HepG2 (cell line): Measurements from ENCODE around the gene ISY1. TPM values are rescaled to one million over a fixed set of nuclear protein-coding genes. Genes with fewer than 3 reads are reported as not detected.

Experiments
- ARNTL ChIP-seq: sonication (generic); formaldehyde crosslinking; IDR thresholded peaks from 2 replicates; pipeline ENCODE4 v1.4.0; 2020; ENCODE audit warnings: mild to moderate bottlenecking, missing genetic modification reagents
- BCL6 ChIP-seq: IDR thresholded peaks from 2 replicates; pipeline ENCODE4 v1.6.1; 2016; ENCODE audit warnings: missing genetic modification reagents, missing compliant biosample characterization
- CEBPB ChIP-seq: IDR thresholded peaks from 2 replicates; pipeline ENCODE4 v1.6.1; 2011; ENCODE audit warnings: low read depth, low read length, improper control_type of control experiment, borderline replicate concordance
- CEBPG ChIP-seq: IDR thresholded peaks from 2 replicates; pipeline ENCODE4 v1.6.1; 2016
- E2F5 ChIP-seq: sonication (generic); formaldehyde crosslinking; conservative IDR thresholded peaks from 2 replicates; pipeline ENCODE4 v1.4.0; 2020; ENCODE audit warnings: missing genetic modification reagents
- FOXK2 ChIP-seq: fragments of 450-650 bp; IDR thresholded peaks from 2 replicates; pipeline ENCODE4 v1.6.1; 2016
- HOXD1 ChIP-seq: sonication (generic); formaldehyde crosslinking; IDR thresholded peaks from 2 replicates; pipeline ENCODE4 v1.5.0; 2020; ENCODE audit warnings: missing genetic modification reagents
- MIXL1 ChIP-seq: IDR thresholded peaks from 2 replicates; pipeline ENCODE4 v1.6.1; 2016
- NR2C2 ChIP-seq: sonication (generic); formaldehyde crosslinking; IDR thresholded peaks from 2 replicates; pipeline ENCODE4 v1.4.0; 2020; ENCODE audit warnings: missing genetic modification reagents, mild to moderate bottlenecking, moderate library complexity, borderline replicate concordance
- RELA ChIP-seq: sonication (generic); formaldehyde crosslinking; IDR thresholded peaks from 2 replicates; pipeline ENCODE4 v1.4.0; 2020; ENCODE audit warnings: missing genetic modification reagents
- SETDB1 ChIP-seq: sonication (generic); formaldehyde crosslinking; IDR thresholded peaks from 2 replicates; pipeline ENCODE4 v1.5.1; 2020; ENCODE audit warnings: missing genetic modification reagents, mild to moderate bottlenecking, borderline replicate concordance
- SRSF1 ChIP-seq: fragments of 200-400 bp; formaldehyde crosslinking; optimal IDR thresholded peaks from 2 replicates; pipeline ENCODE3; 2017; ENCODE audit warnings: mild to moderate bottlenecking, low read depth, low read length, moderate library complexity
- SUZ12 ChIP-seq: fragments of 150-350 bp; IDR thresholded peaks from 2 replicates; pipeline ENCODE4 v1.6.1; 2014; ENCODE audit warnings: low read depth, low read length
- TAF15 ChIP-seq: fragments of 200-400 bp; formaldehyde crosslinking; IDR thresholded peaks from one replicate; pipeline ENCODE4 v1.6.1; 2018; ENCODE audit warnings: mild to moderate bottlenecking, low read depth, low read length; ENCODE audit not compliant: poor library complexity, severe bottlenecking
- TBX2 ChIP-seq: sonication (generic); formaldehyde crosslinking; IDR thresholded peaks from 2 replicates; pipeline ENCODE4 v1.5.0; 2020; ENCODE audit warnings: missing genetic modification reagents, mild to moderate bottlenecking, borderline replicate concordance
- TRIM22 ChIP-seq: fragments of 450-650 bp; IDR thresholded peaks from 2 replicates; pipeline ENCODE4 v1.6.1; 2017
- ZKSCAN5 ChIP-seq: sonication (generic); formaldehyde crosslinking; IDR thresholded peaks from 2 replicates; pipeline ENCODE4 v1.5.1; 2020; ENCODE audit warnings: mild to moderate bottlenecking, missing genetic modification reagents
- ZMYM4 ChIP-seq: sonication (generic); formaldehyde crosslinking; IDR thresholded peaks from 2 replicates; pipeline ENCODE4 v1.8.1; 2023; ENCODE audit warnings: mild to moderate bottlenecking, missing genetic modification reagents
- ZNF121 ChIP-seq: sonication (generic); formaldehyde crosslinking; IDR thresholded peaks from 2 replicates; pipeline ENCODE4 v1.5.0; 2020; ENCODE audit warnings: mild to moderate bottlenecking, missing genetic modification reagents
- ZNF20 ChIP-seq: sonication (generic); formaldehyde crosslinking; IDR thresholded peaks from 2 replicates; pipeline ENCODE4 v1.4.0; 2020; ENCODE audit warnings: mild to moderate bottlenecking, moderate library complexity, missing genetic modification reagents
- ZNF749 ChIP-seq: sonication (generic); formaldehyde crosslinking; IDR thresholded peaks from 2 replicates; pipeline ENCODE4 v1.8.0; 2022; ENCODE audit warnings: mild to moderate bottlenecking, missing genetic modification reagents, moderate library complexity, borderline replicate concordance
- polyA plus RNA-seq, 8 experiments: library from polyadenylated mRNA; depleted of rRNA in 3 of 8; stranded (reverse) in 7 of 8; unstranded in 1 of 8; fragments of >200 nt; fragmentation: Illumina TruSeq in 4 of 8; extraction: Trizol in 4 of 8; gene quantifications; 2 replicates each; pipeline versions ENCODE4 v1.2.1 to v1.2.3, GENCODE V29; 2011 to 2016; ENCODE audit warnings: low read depth in 4 of 8, missing spikeins in 1 of 8, mixed read lengths in 1 of 8; ENCODE audit not compliant: insufficient read depth in 1 of 8
- total RNA-seq, 5 experiments: library from RNA; depleted of rRNA; stranded (reverse); fragments of >200 nt; fragmentation: Illumina TruSeq; extraction: Trizol; gene quantifications; 2 replicates each; pipeline ENCODE4 v1.2.3, GENCODE V29; 2016; ENCODE audit warnings: low read depth in 1 of 5
- TF ChIP-seq, protein P1 (sequence below), 2 experiments: fragments of 450-650 bp in 1 of 2; sonication (generic) in 1 of 2; formaldehyde crosslinking; IDR thresholded peaks; 2 replicates each; pipeline versions ENCODE4 v1.5.0 to v1.8.0; 2020 to 2022; ENCODE audit warnings: mild to moderate bottlenecking in 1 of 2, missing genetic modification reagents in 1 of 2
- TF ChIP-seq, protein P2 (sequence below): sonication (generic); formaldehyde crosslinking; IDR thresholded peaks from 2 replicates; pipeline ENCODE4 v1.5.0; 2020; ENCODE audit warnings: mild to moderate bottlenecking, missing genetic modification reagents
- TF ChIP-seq, protein P3 (sequence below): sonication (generic); formaldehyde crosslinking; IDR thresholded peaks from 2 replicates; pipeline ENCODE4 v1.4.0; 2020; ENCODE audit warnings: missing genetic modification reagents

ISY1 gene
- total and polyA plus RNA-seq, 2 of the 13 experiments (the other 11 are each of a cell fraction or from before 2014, with no cell fraction given), result 21.0 to 39.1 TPM

DNA sequence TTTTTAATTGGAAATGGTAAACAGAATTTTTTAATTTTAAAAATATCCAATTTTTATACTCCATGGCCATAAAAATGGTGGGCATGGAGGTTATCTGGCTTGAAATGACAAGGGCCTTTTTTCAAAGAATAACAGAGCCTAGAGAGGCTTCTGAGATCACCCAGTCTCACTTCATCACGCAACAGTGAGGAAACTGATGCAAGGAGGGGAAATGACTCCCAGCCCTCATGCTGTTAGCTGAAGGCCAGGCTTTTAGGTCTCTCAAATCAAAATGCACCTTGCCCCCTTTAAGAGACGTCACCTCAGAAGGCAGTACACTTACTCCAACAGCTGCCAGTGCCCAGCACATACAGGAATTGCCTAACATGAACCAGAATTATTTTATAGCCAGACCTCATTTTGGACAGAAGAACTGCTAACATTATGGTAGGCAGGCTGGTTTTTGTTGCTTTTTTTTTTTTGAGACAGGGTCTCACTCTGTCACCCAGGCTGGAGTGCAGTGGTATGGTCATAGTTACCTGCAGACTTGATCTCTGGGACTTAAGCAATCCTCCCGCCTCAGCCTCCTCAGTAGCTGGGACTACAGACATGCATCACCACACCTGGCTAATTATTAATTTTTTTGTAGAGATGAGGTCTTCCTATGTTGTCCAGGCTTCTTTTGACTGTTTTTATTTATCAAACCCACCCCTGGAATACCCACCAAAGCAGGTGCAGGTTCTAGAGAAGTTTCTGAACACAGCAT, 48.4 kb downstream of the ISY1 start (continued):
- TF ChIP-seq SETDB1 (no peak), SUZ12 (no peak), TRIM22 (no peak), ARNTL (CRISPR knock-in tag) (no peak), ZMYM4 (CRISPR knock-in tag) (no peak), TAF15 (no peak), E2F5 (no peak), RELA (CRISPR knock-in tag) (no peak), NR2C2 (CRISPR knock-in tag) (peak; percentile 26; the same call in 1 of the 2 replicates), HOXD1 (CRISPR knock-in tag) (no peak), BCL6 (CRISPR knock-in tag) (no peak), ZNF20 (CRISPR knock-in tag) (no peak), CEBPG (CRISPR knock-in tag) (peak; percentile 55; the same call in 1 of the 2 replicates), ZNF121 (CRISPR knock-in tag) (no peak), MIXL1 (CRISPR knock-in tag) (no peak), CEBPB (peak; percentile 48; the same call in 1 of the 2 replicates), ZKSCAN5 (CRISPR knock-in tag) (no peak), TBX2 (CRISPR knock-in tag) (no peak), ZNF749 (CRISPR knock-in tag) (no peak), FOXK2 (no peak), SRSF1 (no peak)
- TF ChIP-seq, protein P1, sequence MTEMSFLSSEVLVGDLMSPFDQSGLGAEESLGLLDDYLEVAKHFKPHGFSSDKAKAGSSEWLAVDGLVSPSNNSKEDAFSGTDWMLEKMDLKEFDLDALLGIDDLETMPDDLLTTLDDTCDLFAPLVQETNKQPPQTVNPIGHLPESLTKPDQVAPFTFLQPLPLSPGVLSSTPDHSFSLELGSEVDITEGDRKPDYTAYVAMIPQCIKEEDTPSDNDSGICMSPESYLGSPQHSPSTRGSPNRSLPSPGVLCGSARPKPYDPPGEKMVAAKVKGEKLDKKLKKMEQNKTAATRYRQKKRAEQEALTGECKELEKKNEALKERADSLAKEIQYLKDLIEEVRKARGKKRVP (CRISPR knock-in tag; IDR thresholded peaks at IDR 0.05), result peak in 1 of 2 experiments; percentile 81; a peak in 2 of 4 replicates
- TF ChIP-seq, protein P2, sequence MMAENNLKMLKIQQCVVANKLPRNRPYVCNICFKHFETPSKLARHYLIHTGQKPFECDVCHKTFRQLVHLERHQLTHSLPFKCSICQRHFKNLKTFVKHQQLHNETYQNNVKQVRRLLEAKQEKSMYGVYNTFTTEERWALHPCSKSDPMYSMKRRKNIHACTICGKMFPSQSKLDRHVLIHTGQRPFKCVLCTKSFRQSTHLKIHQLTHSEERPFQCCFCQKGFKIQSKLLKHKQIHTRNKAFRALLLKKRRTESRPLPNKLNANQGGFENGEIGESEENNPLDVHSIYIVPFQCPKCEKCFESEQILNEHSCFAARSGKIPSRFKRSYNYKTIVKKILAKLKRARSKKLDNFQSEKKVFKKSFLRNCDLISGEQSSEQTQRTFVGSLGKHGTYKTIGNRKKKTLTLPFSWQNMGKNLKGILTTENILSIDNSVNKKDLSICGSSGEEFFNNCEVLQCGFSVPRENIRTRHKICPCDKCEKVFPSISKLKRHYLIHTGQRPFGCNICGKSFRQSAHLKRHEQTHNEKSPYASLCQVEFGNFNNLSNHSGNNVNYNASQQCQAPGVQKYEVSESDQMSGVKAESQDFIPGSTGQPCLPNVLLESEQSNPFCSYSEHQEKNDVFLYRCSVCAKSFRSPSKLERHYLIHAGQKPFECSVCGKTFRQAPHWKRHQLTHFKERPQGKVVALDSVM (CRISPR knock-in tag), result peak; percentile 92
- TF ChIP-seq, protein P3, sequence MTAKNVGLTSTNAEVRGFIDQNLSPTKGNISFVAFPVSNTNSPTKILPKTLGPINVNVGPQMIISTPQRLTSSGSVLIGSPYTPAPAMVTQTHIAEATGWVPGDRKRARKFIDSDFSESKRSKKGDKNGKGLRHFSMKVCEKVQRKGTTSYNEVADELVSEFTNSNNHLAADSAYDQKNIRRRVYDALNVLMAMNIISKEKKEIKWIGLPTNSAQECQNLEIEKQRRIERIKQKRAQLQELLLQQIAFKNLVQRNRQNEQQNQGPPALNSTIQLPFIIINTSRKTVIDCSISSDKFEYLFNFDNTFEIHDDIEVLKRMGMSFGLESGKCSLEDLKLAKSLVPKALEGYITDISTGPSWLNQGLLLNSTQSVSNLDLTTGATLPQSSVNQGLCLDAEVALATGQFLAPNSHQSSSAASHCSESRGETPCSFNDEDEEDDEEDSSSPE (CRISPR knock-in tag), result no peak
- TF ChIP-seq, all 625 proteins: peak for 7
